T-cell (primary cell): ENCODE results near the gene TSR1. TPM values are rescaled to one million over a fixed set of nuclear protein-coding genes. Genes with fewer than 3 reads are reported as not detected.

ENCODE experiments used
- ATAC-seq, 4 experiments: fragments of 200-7000 bp in 3 of 4; fragments of 150-1000 bp in 1 of 4; cut with Tn5 transposase; replicated peaks in 1 of 4; 1 replicate in 3 of 4; 2 replicates in 1 of 4; pipeline ENCODE4 v1.10.0; 2021; ENCODE audit warnings: moderate library complexity in 3 of 4, mild to moderate bottlenecking in 2 of 4, moderate number of reproducible peaks in 1 of 4
- CTCF ChIA-PET, 2 donors: fragments of 300-600 bp; sonication (Branson Sonifier 250); formaldehyde crosslinking; loops; one replicate each; lab custom pipeline; 2022; ENCODE audit warnings: antibody characterized with exemption in 2 of 2; lab: Charles Lee
- POLR2A ChIA-PET, 2 donors: fragments of 300-600 bp; sonication (Branson Sonifier 250); formaldehyde crosslinking; loops; one replicate each; lab custom pipeline; 2022; ENCODE audit warnings: antibody characterized with exemption in 2 of 2; lab: Charles Lee
- DNase-seq, 35 experiments: peaks; one replicate each; pipeline versions ENCODE4 v3.0.0 to v3.0.0-alpha.2; 2013 to 2023
- H3K27ac ChIP-seq: one replicate; pipeline ENCODE4 v1.5.1; 2013; ENCODE audit warnings: low read length
- H3K27me3 ChIP-seq, 2 experiments: replicated peaks in 1 of 2; 1 replicate in 1 of 2; 2 replicates in 1 of 2; pipeline versions ENCODE4 v1.6.1 to v1.7.0; 2013; ENCODE audit warnings: low read length in 1 of 2, mixed read lengths in 1 of 2; ENCODE audit not compliant: control insufficient read depth in 2 of 2, insufficient read depth in 2 of 2; ENCODE audit errors: extremely low read depth in 1 of 2
- H3K36me3 ChIP-seq, 2 donors: 1 replicate in 1 of 2; 2 replicates in 1 of 2; pipeline versions ENCODE4 v1.6.1 to v1.7.0; 2013; ENCODE audit warnings: low read length in 1 of 2; ENCODE audit not compliant: control insufficient read depth in 2 of 2, insufficient read depth in 1 of 2; ENCODE audit errors: extremely low read depth in 1 of 2
- H3K4me1 ChIP-seq, 2 experiments: 1 replicate in 1 of 2; 2 replicates in 1 of 2; pipeline versions ENCODE4 v1.6.1 to v1.7.0; 2013; ENCODE audit warnings: low read length in 2 of 2, mixed read lengths in 1 of 2; ENCODE audit not compliant: insufficient read depth in 2 of 2, control insufficient read depth in 1 of 2; ENCODE audit errors: extremely low read depth in 1 of 2
- H3K4me3 ChIP-seq, 2 donors: 1 replicate in 1 of 2; 2 replicates in 1 of 2; pipeline versions ENCODE4 v1.5.1 to v1.7.0; 2013; ENCODE audit warnings: mild to moderate bottlenecking in 2 of 2, low read length in 1 of 2, moderate library complexity in 1 of 2; ENCODE audit not compliant: control insufficient read depth in 1 of 2; ENCODE audit errors: extremely low read depth in 1 of 2
- H3K9me3 ChIP-seq: 2 replicates; pipeline ENCODE4 v1.7.0; 2013
- H3K27ac Mint-ChIP-seq, 2 donors: one replicate each; pipeline ENCODE4 v1.8.0; 2020 to 2021; ENCODE audit warnings: mild to moderate bottlenecking in 2 of 2, mixed read lengths in 2 of 2
- H3K27me3 Mint-ChIP-seq, 2 donors: one replicate each; pipeline ENCODE4 v1.8.0; 2021 to 2022; ENCODE audit warnings: mixed read lengths in 2 of 2
- H3K36me3 Mint-ChIP-seq: one replicate; pipeline ENCODE4 v1.8.0; 2021; ENCODE audit warnings: mixed read lengths
- H3K4me1 Mint-ChIP-seq, 3 donors: one replicate each; pipeline ENCODE4 v1.8.0; 2020 to 2022; ENCODE audit warnings: mixed read lengths in 3 of 3, mild to moderate bottlenecking in 1 of 3
- H3K4me3 Mint-ChIP-seq, 3 donors: one replicate each; pipeline ENCODE4 v1.8.0; 2020 to 2022; ENCODE audit warnings: mild to moderate bottlenecking in 3 of 3, mixed read lengths in 3 of 3, moderate library complexity in 3 of 3
- H3K9me3 Mint-ChIP-seq, 3 donors: one replicate each; pipeline ENCODE4 v1.8.0; 2020 to 2022; ENCODE audit warnings: mixed read lengths in 3 of 3
- WGBS: methylation state at CpG from one replicate; pipeline ENCODE4 v1.1.5; 2013; ENCODE audit warnings: missing lambda C conversion rate; ENCODE audit not compliant: insufficient coverage; 5-methylcytosine and 5-hydroxymethylcytosine counted together
- total RNA-seq, 35 experiments: library from RNA in 6 of 35; stranded (reverse) in 6 of 35; fragments of 120-200 nt in 1 of 35; gene quantifications; one replicate each; pipeline versions ENCODE4 v1.2.1 to v1.2.4 and lab custom pipeline; 2013 to 2026

The TSR1 gene
- total RNA-seq: 10 to 100 TPM; 27.8 to 33.7 (median 28.8) TPM
- 23.1 TPM for total RNA-seq (2013)
- total RNA-seq (lab: John Stamatoyannopoulos, UW): 53.5 to 545 (median 76.3) reads per million in 29 experiments

GRCh38 chr17:2336215-2336851 is at the start of gene TSR1:
TSR1 (minus strand) TSS chr17:2336457; CDS start chr17:2336427, 30 bp downstream.
- H3K27me3 ChIP-seq: no peaks in the 10 kb centered on the region
- no peaks in the 10 kb centered on the region for H3K9me3 ChIP-seq
- peak within 1 kb of the TSS; percentile 74 for H3K27ac ChIP-seq
- POLR2A ChIA-PET: interaction anchor here (0.6 to 1.0 kb wide), 2 partner anchors 55 to 77 kb away, joined by 3 read pairs; no protein-coding TSS in a partner anchor
- H3K27ac Mint-ChIP-seq: peak within 1 kb of the TSS; percentile 94 to 96
- H3K27me3 Mint-ChIP-seq: no peaks in the 10 kb centered on the region
- DNase-seq (peak; percentile 79 to 93 (median 87)), ATAC-seq (peak; percentile 81 to 86 (median 84))
- H3K9me3 Mint-ChIP-seq: no peaks in the 10 kb centered on the region
- H3K36me3 Mint-ChIP-seq: peaks cover 11% of the 10 kb centered on the region
- CTCF ChIA-PET: interaction anchor here (0.8 to 1.7 kb wide), 6 partner anchors 12 to 247 kb away, joined by 3 to 11 read pairs (median 3); no protein-coding TSS in a partner anchor
- peaks cover 28 to 39% (median 31%) of the 10 kb centered on the region in 3 donors for H3K4me1 Mint-ChIP-seq
- peak within 1 kb of the TSS; percentile 99 to 100 (median 99) for H3K4me3 Mint-ChIP-seq
- 0% methylated on average over 38 of the region's 48 CpGs for WGBS
- H3K36me3 ChIP-seq: peaks cover 0 to 38% of the 10 kb centered on the region in 2 donors
- H3K4me1 ChIP-seq: peaks cover 12 to 33% of the 10 kb centered on the region in 2 experiments
- H3K4me3 ChIP-seq: peak within 1 kb of the TSS; percentile 83 to 91

- POLR2A ChIA-PET: no interaction called here
- no peaks in the 10 kb centered on the region for H3K27me3 Mint-ChIP-seq
- H3K36me3 ChIP-seq: peaks cover 13 to 18% of the 10 kb centered on the region in 2 donors
- H3K36me3 Mint-ChIP-seq: no peaks in the 10 kb centered on the region
- no peak overlapping the region for H3K27ac ChIP-seq
- no peak for DNase-seq
- H3K4me3 ChIP-seq: no peak overlapping the region
- H3K9me3 ChIP-seq: no peaks in the 10 kb centered on the region
- 95% methylated on average over 8 of the region's 18 CpGs for WGBS
- no peaks in the 10 kb centered on the region for H3K27me3 ChIP-seq
- H3K4me3 Mint-ChIP-seq: no peak overlapping the region
- ATAC-seq: no peak
- peaks cover 0 to 27% of the 10 kb centered on the region in 2 experiments for H3K4me1 ChIP-seq
- H3K4me1 Mint-ChIP-seq: peaks cover 22 to 27% (median 26%) of the 10 kb centered on the region in 3 donors
- H3K27ac Mint-ChIP-seq: no peak overlapping the region
- no peaks in the 10 kb centered on the region for H3K9me3 Mint-ChIP-seq
- CTCF ChIA-PET: interaction anchor here (1.0 to 6.5 kb wide), 2 partner anchors 30 to 31 kb away, joined by 5 to 231 read pairs; no protein-coding TSS in a partner anchor
Observed at GRCh38 chr17:2385240-2386210, 49.3 kb upstream of the TSR1 start.

- POLR2A ChIA-PET: no interaction called here
- Mint-ChIP-seq H3K4me3 (no peak overlapping the region), H3K27ac (peak overlapping the region in 1 of 2 donors; percentile 34), H3K9me3 (no peaks in the 10 kb centered on the region), H3K27me3 (no peaks in the 10 kb centered on the region), H3K4me1 (peaks cover 16 to 18% (median 17%) of the 10 kb centered on the region in 3 donors), H3K36me3 (no peaks in the 10 kb centered on the region)
- DNase-seq: no peak
- Histone ChIP-seq H3K4me3 (no peak overlapping the region), H3K27me3 (no peaks in the 10 kb centered on the region), H3K4me1 (peaks cover 0 to 19% of the 10 kb centered on the region in 2 experiments), H3K27ac (no peak overlapping the region), H3K9me3 (no peaks in the 10 kb centered on the region), H3K36me3 (peaks cover 17 to 25% of the 10 kb centered on the region in 2 donors)
- CTCF ChIA-PET: interaction anchor here in 1 of 2 donors (6.5 kb wide), 1 partner anchor 32 kb away, joined by 231 read pairs; no protein-coding TSS in a partner anchor
- WGBS: 91% methylated on average over 13 of the region's 22 CpGs
- no peak for ATAC-seq
Observed at GRCh38 chr17:2384439-2385127, 48.3 kb upstream of the TSR1 start.

GRCh38 chr17:2383628-2384167 is 47.4 kb upstream of the TSR1 start:
- WGBS: 93% methylated on average over 9 of the region's 11 CpGs
- ChIA-PET POLR2A (interaction anchor here (0.7 to 1.5 kb wide), 2 partner anchors 8 to 28 kb away, joined by 3 to 5 read pairs; no protein-coding TSS in a partner anchor), CTCF (interaction anchor here (1.6 to 6.5 kb wide), 5 partner anchors 9 to 33 kb away, joined by 7 to 231 read pairs (median 23); partner anchors contain the start of gene MNT (in 1 of the 2))
- peaks cover 7 to 13% (median 12%) of the 10 kb centered on the region in 3 donors for H3K4me1 Mint-ChIP-seq
- Histone ChIP-seq H3K27ac (no peak overlapping the region), H3K9me3 (no peaks in the 10 kb centered on the region), H3K4me3 (no peak overlapping the region), H3K36me3 (peaks cover 17 to 32% of the 10 kb centered on the region in 2 donors), H3K27me3 (no peaks in the 10 kb centered on the region), H3K4me1 (peaks cover 0 to 13% of the 10 kb centered on the region in 2 experiments)
- no peak for ATAC-seq
- H3K9me3 Mint-ChIP-seq: no peaks in the 10 kb centered on the region
- H3K27ac Mint-ChIP-seq: peak overlapping the region; percentile 8 to 55
- DNase-seq: no peak
- no peaks in the 10 kb centered on the region for H3K27me3 Mint-ChIP-seq
- no peaks in the 10 kb centered on the region for H3K36me3 Mint-ChIP-seq
- H3K4me3 Mint-ChIP-seq: no peak overlapping the region

- ChIA-PET POLR2A (interaction anchor here in 1 of 2 donors (0.5 kb wide), 1 partner anchor 137 kb away, joined by 3 read pairs; no protein-coding TSS in a partner anchor), CTCF (interaction anchor here (1.6 to 6.5 kb wide), 4 partner anchors 11 to 35 kb away, joined by 11 to 231 read pairs (median 36); no protein-coding TSS in a partner anchor)
- DNase-seq (no peak), ATAC-seq (no peak)
- Mint-ChIP-seq H3K9me3 (no peaks in the 10 kb centered on the region), H3K27me3 (no peaks in the 10 kb centered on the region), H3K4me3 (no peak overlapping the region), H3K36me3 (peaks cover 4% of the 10 kb centered on the region), H3K4me1 (peaks cover 0 to 9% (median 7%) of the 10 kb centered on the region in 3 donors), H3K27ac (no peak overlapping the region)
- no peak overlapping the region for H3K4me3 ChIP-seq
- H3K27ac ChIP-seq: no peak overlapping the region
- H3K27me3 ChIP-seq: no peaks in the 10 kb centered on the region
- peaks cover 22 to 33% of the 10 kb centered on the region in 2 donors for H3K36me3 ChIP-seq
- no peaks in the 10 kb centered on the region for H3K9me3 ChIP-seq
- peaks cover 0 to 12% of the 10 kb centered on the region in 2 experiments for H3K4me1 ChIP-seq
- 89% methylated on average over 8 of the region's 15 CpGs for WGBS
Observed at GRCh38 chr17:2380950-2381649, 44.8 kb upstream of the TSR1 start.
